ENCODE measurements around the gene MSL1.

GRCh38 chr17:40072040-40072734 is 49.6 kb upstream of the MSL1 start:
- TF ChIP-seq, protein P1, sequence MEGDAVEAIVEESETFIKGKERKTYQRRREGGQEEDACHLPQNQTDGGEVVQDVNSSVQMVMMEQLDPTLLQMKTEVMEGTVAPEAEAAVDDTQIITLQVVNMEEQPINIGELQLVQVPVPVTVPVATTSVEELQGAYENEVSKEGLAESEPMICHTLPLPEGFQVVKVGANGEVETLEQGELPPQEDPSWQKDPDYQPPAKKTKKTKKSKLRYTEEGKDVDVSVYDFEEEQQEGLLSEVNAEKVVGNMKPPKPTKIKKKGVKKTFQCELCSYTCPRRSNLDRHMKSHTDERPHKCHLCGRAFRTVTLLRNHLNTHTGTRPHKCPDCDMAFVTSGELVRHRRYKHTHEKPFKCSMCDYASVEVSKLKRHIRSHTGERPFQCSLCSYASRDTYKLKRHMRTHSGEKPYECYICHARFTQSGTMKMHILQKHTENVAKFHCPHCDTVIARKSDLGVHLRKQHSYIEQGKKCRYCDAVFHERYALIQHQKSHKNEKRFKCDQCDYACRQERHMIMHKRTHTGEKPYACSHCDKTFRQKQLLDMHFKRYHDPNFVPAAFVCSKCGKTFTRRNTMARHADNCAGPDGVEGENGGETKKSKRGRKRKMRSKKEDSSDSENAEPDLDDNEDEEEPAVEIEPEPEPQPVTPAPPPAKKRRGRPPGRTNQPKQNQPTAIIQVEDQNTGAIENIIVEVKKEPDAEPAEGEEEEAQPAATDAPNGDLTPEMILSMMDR (IDR thresholded peaks at IDR 0.05), result no peak
- TF ChIP-seq POLR2AphosphoS5 (IDR thresholded peaks at IDR 0.05; ENCODE audit: low read depth, low read length) (no peak), REST (IDR thresholded peaks at IDR 0.05; ENCODE audit: insufficient read depth in 1 of 2, low read depth in 2 of 2, low read length in 1 of 2) (no peak), TCF7L2 (IDR thresholded peaks at IDR 0.05; ENCODE audit: low read depth, low read length) (no peak)

All from Panc1 (cell line).